B cell (primary cell): ENCODE data around the gene PALLD. TPM values are rescaled to one million over a fixed set of nuclear protein-coding genes. Genes with fewer than 3 reads are reported as not detected.
A peak's percentile ranks its signal among the peaks of the same experiment; 100 is the strongest.

Experiments used
- ATAC-seq: fragments of 200-7000 bp; cut with Tn5 transposase; one replicate; pipeline ENCODE4 v1.10.0; 2021; ENCODE audit warnings: low read depth, mild to moderate bottlenecking, moderate number of reproducible peaks, moderate library complexity
- CTCF ChIA-PET: fragments of 350-600 bp; sonication (Branson Sonifier 250); formaldehyde crosslinking; loops from one replicate; lab custom pipeline; 2021; ENCODE audit warnings: antibody characterized with exemption, inconsistent platforms; lab: Charles Lee
- POLR2A ChIA-PET: fragments of 350-600 bp; sonication (Branson Sonifier 250); formaldehyde crosslinking; loops from one replicate; lab custom pipeline; 2021; ENCODE audit warnings: antibody characterized with exemption; lab: Charles Lee
- DNase-seq: peaks from one replicate; pipeline ENCODE4 v3.0.0; 2013
- H2AFZ ChIP-seq: 2 replicates; pipeline ENCODE4 v1.6.1; 2012; ENCODE audit warnings: mild to moderate bottlenecking, low read depth, low read length; ENCODE audit not compliant: insufficient read depth, poor library complexity, severe bottlenecking
- H3K27ac ChIP-seq, 2 donors: 1 replicate in 1 of 2; 2 replicates in 1 of 2; pipeline ENCODE4 v1.5.1; 2012 to 2013; ENCODE audit warnings: low read length in 2 of 2, mild to moderate bottlenecking in 2 of 2, moderate library complexity in 1 of 2
- H3K27me3 ChIP-seq, 4 experiments: fragments of 200-600 bp in 1 of 4; sonication (generic) in 1 of 4; replicated peaks in 1 of 4; 1 replicate in 2 of 4; 2 replicates in 2 of 4; pipeline versions ENCODE4 v1.6.1 to v1.7.0; 2013 to 2016; ENCODE audit warnings: low read length in 3 of 4, mild to moderate bottlenecking in 2 of 4, mixed read lengths in 1 of 4, moderate library complexity in 1 of 4; ENCODE audit not compliant: insufficient read depth in 4 of 4, control insufficient read depth in 3 of 4; ENCODE audit errors: control extremely low read depth in 1 of 4
- H3K36me3 ChIP-seq, 2 experiments: replicated peaks in 1 of 2; 1 replicate in 1 of 2; 2 replicates in 1 of 2; pipeline versions ENCODE4 v1.6.1 to v1.7.1; 2013; ENCODE audit warnings: low read length in 1 of 2; ENCODE audit not compliant: insufficient read depth in 2 of 2, control insufficient read depth in 1 of 2; ENCODE audit errors: control extremely low read depth in 1 of 2, extremely low read depth in 1 of 2
- H3K4me1 ChIP-seq, 2 donors: fragments of 200-600 bp in 1 of 2; sonication (generic) in 1 of 2; 1 replicate in 1 of 2; 2 replicates in 1 of 2; pipeline versions ENCODE4 v1.5.1 to v1.6.1; 2013 to 2017; ENCODE audit warnings: low read length in 2 of 2; ENCODE audit not compliant: control insufficient read depth in 2 of 2, insufficient read depth in 2 of 2
- H3K4me2 ChIP-seq: replicated peaks from 2 replicates; pipeline ENCODE3; 2012; ENCODE audit warnings: mild to moderate bottlenecking, low read depth, low read length; ENCODE audit not compliant: poor library complexity, severe bottlenecking
- H3K4me3 ChIP-seq, 5 experiments: fragments of 200-600 bp in 1 of 5; sonication (generic) in 1 of 5; 1 replicate in 3 of 5; 2 replicates in 2 of 5; pipeline versions ENCODE4 v1.5.1 to v1.7.0; 2011 to 2016; ENCODE audit warnings: low read length in 4 of 5, mild to moderate bottlenecking in 4 of 5, low read depth in 2 of 5, control low read depth in 1 of 5, moderate library complexity in 1 of 5; ENCODE audit not compliant: insufficient read depth in 1 of 5; ENCODE audit errors: control extremely low read depth in 1 of 5, extremely low read depth in 1 of 5
- H3K79me2 ChIP-seq: fragments of 200-600 bp; sonication (generic); one replicate; pipeline ENCODE4 v1.6.0; 2016; ENCODE audit warnings: low read length; ENCODE audit not compliant: control insufficient read depth, insufficient read depth
- H3K9ac ChIP-seq: fragments of 200-600 bp; sonication (generic); 2 replicates; pipeline ENCODE4 v1.6.1; 2017; ENCODE audit warnings: mild to moderate bottlenecking, low read length, moderate library complexity
- H3K9me3 ChIP-seq, 3 donors: one replicate each; pipeline versions ENCODE4 v1.6.1 to v1.7.1; 2013; ENCODE audit warnings: low read length in 2 of 3; ENCODE audit not compliant: control insufficient read depth in 2 of 3, insufficient read depth in 1 of 3; ENCODE audit errors: control extremely low read depth in 1 of 3
- H4K20me1 ChIP-seq: 2 replicates; pipeline ENCODE4 v1.6.0; 2012; ENCODE audit warnings: mild to moderate bottlenecking, low read length; ENCODE audit not compliant: insufficient read depth, control insufficient read depth, poor library complexity, severe bottlenecking
- H3K27ac Mint-ChIP-seq: one replicate; pipeline ENCODE4 v1.8.0; 2021; ENCODE audit warnings: mixed read lengths
- H3K27me3 Mint-ChIP-seq: one replicate; pipeline ENCODE4 v1.8.0; 2021; ENCODE audit warnings: mixed read lengths
- H3K4me1 Mint-ChIP-seq: one replicate; pipeline ENCODE4 v1.8.0; 2021; ENCODE audit warnings: mixed read lengths
- H3K4me3 Mint-ChIP-seq: one replicate; pipeline ENCODE4 v1.8.0; 2021; ENCODE audit warnings: mixed read lengths
- H3K9me3 Mint-ChIP-seq: one replicate; pipeline ENCODE4 v1.8.0; 2022; ENCODE audit warnings: mixed read lengths; ENCODE audit not compliant: insufficient read depth
- CTCF ChIP-seq: fragments of 200-600 bp; IDR thresholded peaks from one replicate; pipeline ENCODE4 v1.8.0; 2022; ENCODE audit warnings: antibody characterized with exemption, mild to moderate bottlenecking
- EZH2 ChIP-seq: IDR thresholded peaks from 2 replicates; pipeline ENCODE4 v1.6.1; 2012; ENCODE audit warnings: borderline replicate concordance, low read depth, mild to moderate bottlenecking, moderate library complexity, low read length; ENCODE audit not compliant: insufficient read depth, poor library complexity, severe bottlenecking
- WGBS: methylation state at CpG from one replicate; pipeline ENCODE4 v1.1.5; 2013; ENCODE audit warnings: missing lambda C conversion rate; ENCODE audit not compliant: insufficient coverage; 5-methylcytosine and 5-hydroxymethylcytosine counted together
- intact Hi-C: fragments of 100-400 bp; cut with micrococcal nuclease; formaldehyde crosslinking; loops from one replicate; pipeline ENCODE4 v1.10.0; 2022
- polyA plus RNA-seq: library from polyadenylated mRNA; depleted of rRNA; stranded (reverse); fragments of >200 nt; gene quantifications from 2 replicates; pipeline ENCODE4 v1.2.3, GENCODE V29; 2012
- total RNA-seq, 2 donors: library from RNA; stranded (reverse); fragments of 120-200 nt in 1 of 2; gene quantifications; 1 replicate in 1 of 2; 2 replicates in 1 of 2; pipeline versions ENCODE4 v1.2.3 to v1.2.4, GENCODE V29; 2013 to 2022

Gene PALLD
- total and polyA plus RNA-seq, 2 donors (not counting 1 experiment from before 2014, with no cell fraction given): 0.63 to 0.71 TPM

GRCh38 chr4:168917138-168917779 is 420.4 kb downstream of the PALLD start:
- ATAC-seq (no peak), DNase-seq (no peak)
- no peak overlapping the region for H3K4me3 Mint-ChIP-seq
- WGBS: 92% methylated on average over 7 of the region's 8 CpGs
- Histone ChIP-seq H3K9ac (no peak overlapping the region), H3K4me2 (no peak overlapping the region), H3K27me3 (no peaks in the 10 kb centered on the region), H3K36me3 (no peaks in the 10 kb centered on the region), H3K4me3 (no peak overlapping the region), H3K9me3 (no peaks in the 10 kb centered on the region), H2AFZ (no peak overlapping the region), H4K20me1 (no peaks in the 10 kb centered on the region), H3K27ac (no peak overlapping the region), H3K79me2 (no peaks in the 10 kb centered on the region), H3K4me1 (no peaks in the 10 kb centered on the region)
- intact Hi-C loops: no loop called here
- POLR2A ChIA-PET: no interaction called here
- no peaks in the 10 kb centered on the region for H3K4me1 Mint-ChIP-seq
- no peaks in the 10 kb centered on the region for H3K9me3 Mint-ChIP-seq
- TF ChIP-seq EZH2 (no peak), CTCF (peak; percentile 50)
- CTCF ChIA-PET: no interaction called here
- no peaks in the 10 kb centered on the region for H3K27me3 Mint-ChIP-seq
- no peak overlapping the region for H3K27ac Mint-ChIP-seq

- DNase-seq (no peak), ATAC-seq (no peak)
- Histone ChIP-seq H3K9me3 (no peaks in the 10 kb centered on the region), H3K4me2 (no peak overlapping the region), H3K27ac (no peak overlapping the region), H3K9ac (no peak overlapping the region), H3K27me3 (no peaks in the 10 kb centered on the region), H3K4me1 (no peaks in the 10 kb centered on the region), H2AFZ (no peak overlapping the region), H3K4me3 (no peak overlapping the region), H4K20me1 (no peaks in the 10 kb centered on the region), H3K36me3 (no peaks in the 10 kb centered on the region), H3K79me2 (no peaks in the 10 kb centered on the region)
- no peak for TF ChIP-seq CTCF
- no peak for TF ChIP-seq EZH2
- ChIA-PET CTCF (interaction anchor here (2.9 to 6.5 kb wide), 4 partner anchors 11 to 646 kb away, joined by 7 to 102 read pairs (median 65); no protein-coding TSS in a partner anchor), POLR2A (no interaction called here)
- WGBS: no CpG with 5 or more reads among the region's 4 CpGs
- intact Hi-C loops: loop anchor here (5.0 to 10.0 kb wide), 3 partner anchors 405 to 1127 kb away; no protein-coding TSS in a partner anchor
- Mint-ChIP-seq H3K9me3 (no peaks in the 10 kb centered on the region), H3K27me3 (no peaks in the 10 kb centered on the region), H3K4me1 (no peaks in the 10 kb centered on the region), H3K4me3 (no peak overlapping the region), H3K27ac (no peak overlapping the region)
Measured at GRCh38 chr4:168919706-168920324, 423.0 kb downstream of the PALLD start.
